Spleen (tissue), 7 donors: ENCODE results near the gene FSIP1.

Experiments used
- POLR2A ChIP-seq, 3 donors: fragments of 450-650 bp; IDR thresholded peaks; one replicate each; pipeline ENCODE4 v1.5.1; 2017; ENCODE audit warnings: antibody characterized with exemption in 3 of 3, mild to moderate bottlenecking in 1 of 3
- TF ChIP-seq, protein P1 (sequence below), 11 experiments: fragments of 200-600 bp in 7 of 11; fragments of 450-650 bp in 4 of 11; sonication (generic) in 4 of 11; IDR thresholded peaks in 8 of 11; conservative IDR thresholded peaks in 3 of 11; 1 replicate in 7 of 11; 2 replicates in 4 of 11; pipeline versions ENCODE4 v1.4.0 to v1.8.0; 2016 to 2021; ENCODE audit warnings: antibody characterized with exemption in 11 of 11, inconsistent platforms in 4 of 11, mild to moderate bottlenecking in 1 of 11
- donor health status: DM: no; HTN: no; CAD: no; lungs with moderate emphysema.
- donor health status: DM: no; HTN: no; CAD: no.
- donor health status: DM: no; HTN: no; CAD: no.

DNA sequence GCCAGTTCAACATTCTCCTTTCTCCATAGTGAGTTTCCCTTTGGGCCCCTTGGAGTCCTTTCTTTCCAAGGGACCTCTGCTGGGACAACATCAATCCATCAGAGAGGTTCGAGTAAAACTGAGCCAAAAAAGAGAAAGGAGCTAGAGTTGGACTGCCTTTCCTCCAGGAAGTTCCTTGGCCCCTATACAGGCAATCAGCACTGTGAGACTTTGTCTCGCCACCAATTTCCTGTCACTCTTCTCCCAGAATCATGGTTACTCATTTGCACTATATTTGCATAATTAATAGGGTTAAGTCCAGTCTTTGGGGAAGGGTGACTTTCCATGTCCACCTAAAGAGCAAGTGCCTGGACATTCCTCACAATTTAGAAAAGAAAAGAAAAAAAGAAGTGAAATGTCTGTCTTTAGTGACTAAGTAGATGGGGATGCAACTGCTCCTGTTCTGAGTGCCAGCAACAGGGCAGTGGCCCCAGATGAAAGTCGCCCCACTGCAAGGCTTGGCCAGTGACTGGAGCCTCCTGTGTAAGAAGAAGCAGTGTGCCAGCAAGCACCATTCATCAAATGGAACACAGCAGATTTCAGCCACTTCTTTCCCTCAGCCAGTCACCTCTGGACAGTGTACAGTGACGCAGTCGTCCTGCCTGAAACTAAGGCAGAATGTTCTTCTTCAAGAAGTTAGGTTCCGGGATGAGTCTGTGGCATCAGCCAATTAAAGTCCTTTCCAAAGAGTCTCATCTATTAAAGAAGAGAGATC lies 91.6 kb downstream of the FSIP1 start:
- TF ChIP-seq, protein P1, sequence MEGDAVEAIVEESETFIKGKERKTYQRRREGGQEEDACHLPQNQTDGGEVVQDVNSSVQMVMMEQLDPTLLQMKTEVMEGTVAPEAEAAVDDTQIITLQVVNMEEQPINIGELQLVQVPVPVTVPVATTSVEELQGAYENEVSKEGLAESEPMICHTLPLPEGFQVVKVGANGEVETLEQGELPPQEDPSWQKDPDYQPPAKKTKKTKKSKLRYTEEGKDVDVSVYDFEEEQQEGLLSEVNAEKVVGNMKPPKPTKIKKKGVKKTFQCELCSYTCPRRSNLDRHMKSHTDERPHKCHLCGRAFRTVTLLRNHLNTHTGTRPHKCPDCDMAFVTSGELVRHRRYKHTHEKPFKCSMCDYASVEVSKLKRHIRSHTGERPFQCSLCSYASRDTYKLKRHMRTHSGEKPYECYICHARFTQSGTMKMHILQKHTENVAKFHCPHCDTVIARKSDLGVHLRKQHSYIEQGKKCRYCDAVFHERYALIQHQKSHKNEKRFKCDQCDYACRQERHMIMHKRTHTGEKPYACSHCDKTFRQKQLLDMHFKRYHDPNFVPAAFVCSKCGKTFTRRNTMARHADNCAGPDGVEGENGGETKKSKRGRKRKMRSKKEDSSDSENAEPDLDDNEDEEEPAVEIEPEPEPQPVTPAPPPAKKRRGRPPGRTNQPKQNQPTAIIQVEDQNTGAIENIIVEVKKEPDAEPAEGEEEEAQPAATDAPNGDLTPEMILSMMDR (IDR thresholded peaks at IDR 0.05 in 8 of 11, conservative IDR thresholded peaks at IDR 0.05 in 3 of 11): no peak
- no peak for TF ChIP-seq POLR2A (IDR thresholded peaks at IDR 0.05)
